Measurements from ENCODE around the gene TAF6.
"Not testable (repeated sequence)": the region's sequence is repeated elsewhere in the genome, so short reads cannot be mapped to it uniquely, and the experiment has no call there.

TAF6 gene

DNA sequence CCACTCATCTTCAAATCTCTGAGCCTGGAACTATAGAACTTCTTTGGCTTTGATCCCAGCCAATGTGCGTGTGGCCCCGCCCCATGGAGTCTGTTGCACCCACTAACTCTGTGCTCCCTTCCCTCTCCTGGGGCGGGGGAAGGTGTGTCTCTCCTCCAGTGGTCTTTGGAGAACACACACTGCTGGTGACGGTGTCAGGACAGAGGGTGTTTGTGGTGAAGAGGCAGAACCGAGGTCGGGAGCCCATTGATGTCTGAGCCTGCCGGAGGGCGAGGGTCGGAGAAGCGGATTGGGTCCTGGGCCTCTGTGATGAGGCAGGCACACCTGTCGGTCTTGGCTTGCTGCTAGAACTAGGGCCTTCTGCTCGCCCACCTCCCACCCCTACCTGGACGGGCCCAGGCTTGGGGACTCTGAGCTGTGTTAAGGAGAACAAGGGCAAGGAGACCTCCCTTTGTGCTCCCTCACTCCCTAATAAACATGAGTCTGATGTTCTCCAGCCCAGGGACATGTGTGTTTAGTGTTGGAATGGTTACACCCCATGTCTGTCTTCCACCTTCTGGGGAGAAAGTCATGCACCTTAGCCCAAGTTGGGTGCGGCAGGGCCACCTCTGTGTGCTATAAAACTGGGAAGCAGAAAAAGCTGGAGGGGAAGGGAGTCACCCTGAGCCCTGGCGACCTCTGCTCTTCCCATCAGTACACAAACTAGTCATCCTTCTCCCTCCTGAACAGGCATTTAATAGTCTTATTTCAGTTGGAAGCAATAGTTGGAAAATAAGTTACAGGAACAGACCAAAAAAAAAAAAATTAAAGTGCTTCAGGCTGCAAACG is 34.8 kb upstream of the TAF6 start:
- no peak for DNase-seq
- in situ Hi-C loops (cut with HindIII; ENCODE audit: low pct_ligation_motif_present, low pct_unique_long_range_greater_than_20kb, low sequenced_read_pairs) = no loop called here

GRCh38 chr7:100152937-100153666 is 33.9 kb upstream of the TAF6 start:
- no peak for DNase-seq
- in situ Hi-C loops (cut with HindIII; ENCODE audit: low pct_ligation_motif_present, low pct_unique_long_range_greater_than_20kb, low sequenced_read_pairs) = no loop called here

- DNase-seq = no peak
- in situ Hi-C loops (cut with HindIII; ENCODE audit: low pct_ligation_motif_present, low pct_unique_long_range_greater_than_20kb, low sequenced_read_pairs) = no loop called here
These were observed 33.2 kb upstream of the TAF6 start for GRCh38 chr7:100152404-100152803.

DNA sequence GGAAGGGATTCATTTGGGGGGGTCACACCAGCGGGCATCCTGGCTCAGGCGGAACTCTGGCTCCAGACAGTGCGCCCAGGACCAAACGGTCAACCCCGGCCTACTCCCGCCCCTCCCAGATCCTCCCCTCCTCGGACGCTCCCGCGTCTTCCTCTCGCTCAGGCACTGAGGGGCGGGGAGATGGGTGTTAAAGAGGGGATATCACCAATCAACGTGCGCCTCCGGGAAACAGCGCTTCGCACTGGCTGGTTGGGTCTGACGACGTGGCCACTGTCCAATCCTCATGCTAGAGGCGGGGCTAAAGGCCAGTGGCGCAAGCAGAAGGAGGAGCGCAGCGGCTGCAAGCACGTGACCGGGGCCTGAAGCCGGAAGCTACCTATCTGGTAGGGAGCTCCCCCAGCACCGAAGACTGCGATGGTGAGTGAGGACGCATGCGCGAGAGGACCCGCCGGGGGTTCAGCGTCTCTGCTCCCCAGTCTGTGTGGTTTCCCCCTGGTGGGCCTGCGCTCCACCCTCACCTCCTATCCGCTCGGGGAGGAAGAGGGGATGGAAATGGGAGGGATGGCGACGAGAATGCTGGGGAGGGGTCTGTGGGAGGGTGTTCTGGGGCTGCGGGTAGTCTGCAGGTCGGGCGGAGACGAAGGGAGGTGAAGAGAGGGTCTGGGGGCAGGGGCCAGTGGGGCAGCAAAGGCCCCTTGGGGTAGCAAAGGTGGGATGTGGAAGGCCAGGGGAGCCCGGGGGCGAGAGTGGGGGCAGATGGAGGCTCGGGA is 29.6 kb upstream of the TAF6 start, which contains the start of gene LAMTOR4:
LAMTOR4 (plus strand) TSS at position 360 of the 770 bp plus-strand sequence; CDS start at position 415, 55 bp downstream.
- DNase-seq = peak; percentile 100
- in situ Hi-C loops (cut with HindIII; ENCODE audit: low pct_ligation_motif_present, low pct_unique_long_range_greater_than_20kb, low sequenced_read_pairs) = no loop called here

DNA sequence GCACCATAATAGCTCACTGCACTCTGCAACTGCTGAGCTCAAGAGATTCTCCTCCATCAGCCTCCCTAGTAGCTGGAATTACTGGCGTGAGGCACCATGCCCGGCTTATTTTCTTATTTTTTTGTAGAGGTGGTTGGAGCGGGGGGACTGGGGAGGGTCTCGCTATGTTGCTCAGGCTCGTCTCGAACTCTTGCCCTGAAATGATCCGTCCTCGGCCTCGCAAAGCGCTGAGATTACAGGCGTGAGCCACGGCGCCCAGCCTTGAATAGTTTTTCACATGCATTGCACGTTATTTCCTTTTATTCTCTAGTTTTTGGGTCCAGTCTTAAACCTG is 29.0 kb upstream of the TAF6 start:
- in situ Hi-C loops (cut with HindIII; ENCODE audit: low pct_ligation_motif_present, low pct_unique_long_range_greater_than_20kb, low sequenced_read_pairs) = no loop called here
- DNase-seq = no peak

DNA sequence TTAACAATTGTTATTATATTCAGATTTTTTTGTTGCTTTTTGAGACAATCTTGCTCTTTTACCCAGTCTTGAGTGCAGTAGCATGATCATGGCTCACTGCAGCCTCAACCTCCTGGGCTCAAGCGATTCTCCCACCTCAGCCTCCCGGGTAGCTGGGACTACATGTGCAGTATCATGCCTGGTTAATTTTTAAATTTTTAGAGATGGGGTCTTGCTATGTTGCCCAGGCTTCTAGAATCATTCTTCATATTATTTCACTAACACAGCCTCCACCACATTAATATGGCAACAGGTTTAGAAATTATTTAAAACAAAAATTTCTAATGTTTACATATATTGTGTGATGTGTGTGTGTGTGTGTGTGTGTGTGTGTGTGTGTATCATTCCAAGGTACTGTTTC is 28.1 kb upstream of the TAF6 start:
- in situ Hi-C loops (cut with HindIII; ENCODE audit: low pct_ligation_motif_present, low pct_unique_long_range_greater_than_20kb, low sequenced_read_pairs) = no loop called here
- DNase-seq = no peak

- in situ Hi-C loops (cut with HindIII; ENCODE audit: low pct_ligation_motif_present, low pct_unique_long_range_greater_than_20kb, low sequenced_read_pairs); DNase-seq: not testable (repeated sequence)
These were observed 27.2 kb upstream of the TAF6 start for GRCh38 chr7:100146350-100146749.

- in situ Hi-C loops (cut with HindIII; ENCODE audit: low pct_ligation_motif_present, low pct_unique_long_range_greater_than_20kb, low sequenced_read_pairs) = no loop called here
- DNase-seq = no peak
These were observed 23.3 kb upstream of the TAF6 start for GRCh38 chr7:100142461-100142860.

DNA sequence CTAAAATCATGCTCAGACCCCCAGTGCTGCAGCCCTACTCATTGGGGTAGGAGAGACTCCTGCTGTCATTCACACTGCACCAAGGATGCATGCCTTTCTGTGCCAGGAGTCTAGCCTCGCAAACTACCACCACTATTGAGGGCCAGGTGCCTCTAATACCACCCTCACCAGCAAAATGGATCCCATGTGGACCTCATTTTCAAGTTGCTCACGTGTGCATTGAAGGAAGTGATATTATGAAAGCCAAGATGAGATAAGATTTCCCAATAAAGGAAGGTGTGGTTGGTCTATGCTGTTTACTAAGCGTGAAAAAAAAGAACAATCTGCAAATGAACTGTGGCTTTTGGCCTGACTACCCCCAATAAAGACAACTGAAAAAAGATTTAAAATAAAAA is 22.4 kb upstream of the TAF6 start:
- no peak for DNase-seq
- in situ Hi-C loops (cut with HindIII; ENCODE audit: low pct_ligation_motif_present, low pct_unique_long_range_greater_than_20kb, low sequenced_read_pairs) = no loop called here

- DNase-seq = no peak
These were observed 18.9 kb upstream of the TAF6 start for GRCh38 chr7:100137851-100138760.

DNA sequence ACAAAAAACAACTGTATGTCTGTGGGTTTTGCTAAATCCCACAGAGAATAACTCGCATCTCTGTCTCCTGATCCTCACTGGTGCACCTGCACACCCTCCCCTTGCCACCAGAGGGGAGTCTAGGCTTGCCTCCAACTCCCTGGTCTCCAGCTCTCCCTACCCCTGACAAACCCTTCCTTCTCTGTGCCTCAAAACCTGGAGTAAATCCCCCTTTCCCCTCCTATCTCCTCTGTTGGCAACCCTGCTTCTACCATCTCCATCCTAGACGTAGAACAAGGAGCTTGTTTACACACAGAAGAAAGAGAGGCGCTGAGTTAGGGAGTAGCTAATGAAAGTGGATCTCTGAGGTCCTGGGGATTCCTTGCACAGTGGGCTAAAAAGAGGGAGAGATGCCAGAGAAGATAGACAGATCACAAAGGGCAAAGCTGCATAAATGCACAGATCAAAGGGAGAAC is 13.6 kb upstream of the TAF6 start:
- in situ Hi-C loops (cut with HindIII; ENCODE audit: low pct_ligation_motif_present, low pct_unique_long_range_greater_than_20kb, low sequenced_read_pairs) = no loop called here
- peak; percentile 80 for DNase-seq

More at GRCh38 chr7:100137851-100138760, 18.9 kb upstream of the TAF6 start:
- in situ Hi-C loops (cut with HindIII; ENCODE audit: low pct_ligation_motif_present, low pct_unique_long_range_greater_than_20kb, low sequenced_read_pairs) = no loop called here

DNA sequence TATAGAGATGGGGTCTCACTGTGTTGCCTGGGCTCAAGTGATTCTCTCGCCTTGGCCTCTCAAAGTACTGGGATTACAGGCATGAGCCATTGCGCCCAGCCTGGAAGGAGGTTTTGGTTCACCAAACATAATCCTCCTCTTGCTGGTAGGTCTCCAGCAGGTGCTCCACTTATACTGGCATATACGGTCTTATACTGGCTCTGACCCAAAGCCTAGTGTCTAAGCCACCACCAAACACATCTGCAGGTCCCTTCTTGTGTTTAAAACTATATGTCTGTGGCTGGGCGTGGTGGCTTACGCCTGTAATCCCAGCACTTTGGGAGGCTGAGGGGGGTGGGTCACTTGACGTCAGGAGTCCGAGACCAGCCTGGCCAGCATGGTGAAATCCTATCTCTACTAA is 13.0 kb upstream of the TAF6 start:
- no peak for DNase-seq
- in situ Hi-C loops (cut with HindIII; ENCODE audit: low pct_ligation_motif_present, low pct_unique_long_range_greater_than_20kb, low sequenced_read_pairs) = no loop called here

GRCh38 chr7:100130608-100131453 is 11.7 kb upstream of the TAF6 start:
- in situ Hi-C loops (cut with HindIII; ENCODE audit: low pct_ligation_motif_present, low pct_unique_long_range_greater_than_20kb, low sequenced_read_pairs) = no loop called here
- DNase-seq = peak; percentile 76

- in situ Hi-C loops (cut with HindIII; ENCODE audit: low pct_ligation_motif_present, low pct_unique_long_range_greater_than_20kb, low sequenced_read_pairs); DNase-seq: not testable (repeated sequence)
These were observed 11.1 kb upstream of the TAF6 start for GRCh38 chr7:100130220-100130607.

DNA sequence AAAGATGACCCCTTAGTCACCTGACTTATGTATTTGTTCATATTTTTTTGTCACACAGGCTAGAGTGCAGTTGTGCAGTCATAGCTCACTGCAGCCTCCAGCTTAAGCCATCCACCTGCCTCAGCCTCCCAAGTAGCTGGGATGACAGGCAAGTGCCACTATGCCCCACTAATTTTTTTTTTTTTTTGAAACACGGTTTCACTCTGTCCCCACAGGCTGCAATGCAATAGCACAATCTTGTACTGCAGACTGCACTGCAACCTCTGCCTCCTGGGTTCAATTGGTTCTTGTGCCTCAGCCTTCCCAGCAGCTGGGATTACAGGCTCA is 9.4 kb upstream of the TAF6 start:
- no peak for DNase-seq
- in situ Hi-C loops (cut with HindIII; ENCODE audit: low pct_ligation_motif_present, low pct_unique_long_range_greater_than_20kb, low sequenced_read_pairs) = no loop called here

- in situ Hi-C loops (cut with HindIII; ENCODE audit: low pct_ligation_motif_present, low pct_unique_long_range_greater_than_20kb, low sequenced_read_pairs) = no loop called here
These were observed 8.9 kb upstream of the TAF6 start for GRCh38 chr7:100127866-100128636.

More at GRCh38 chr7:100127866-100128636, 8.9 kb upstream of the TAF6 start:
- peak; percentile 45 for DNase-seq

All from ACHN (cell line).